ENCODE measurements around the gene USP12. TPM values are rescaled to one million over a fixed set of nuclear protein-coding genes. Genes with fewer than 3 reads are reported as not detected.
"Not testable (repeated sequence)": the region's sequence is repeated elsewhere in the genome, so short reads cannot be mapped to it uniquely, and the experiment has no call there.

The USP12 gene
- total RNA-seq, 4 donors from 2014 or later: 3.9 to 31.7 (median 13.6) TPM

DNA sequence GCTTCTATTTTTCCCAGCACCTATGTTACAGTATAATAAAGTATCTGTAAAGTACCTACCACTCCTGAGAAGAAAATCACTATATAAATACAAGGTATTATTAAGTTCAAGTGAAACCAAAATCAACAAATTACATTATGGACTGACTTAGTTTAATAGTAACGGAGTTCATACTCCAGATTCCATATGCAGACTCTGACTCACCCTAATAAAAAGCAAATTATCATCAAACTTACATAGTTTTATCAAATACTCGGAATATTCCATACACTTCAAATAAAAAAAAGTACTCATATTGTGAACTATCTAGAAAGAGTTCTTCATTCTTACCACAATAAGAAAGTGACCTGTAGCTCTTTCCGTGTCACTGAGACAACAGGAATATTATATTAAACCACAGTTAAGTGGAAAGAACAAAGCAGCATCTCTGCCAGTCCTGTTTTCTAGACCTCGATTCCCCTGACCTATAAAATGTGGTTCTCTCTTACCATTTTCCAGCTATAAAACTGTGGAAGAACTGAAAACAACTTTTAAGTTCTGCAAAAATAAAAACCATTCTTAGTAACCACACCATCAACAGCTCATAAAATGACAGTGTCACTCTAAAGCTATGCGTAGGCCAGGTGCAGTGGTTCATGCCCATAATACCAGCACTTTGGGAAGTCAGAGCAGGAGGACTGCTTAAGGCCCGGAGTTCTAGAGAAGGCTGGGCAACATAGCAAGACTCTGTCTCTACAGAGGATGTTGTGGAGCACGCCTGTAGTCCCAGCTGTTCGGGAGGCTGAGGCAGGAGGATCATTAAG, 42.6 kb downstream of the USP12 start:
- Histone ChIP-seq H3K4me1 (peaks cover 5 to 66% (median 39%) of the 10 kb centered on the region in 3 donors), H3K27me3 (no peaks in the 10 kb centered on the region), H3K9me3 (peaks cover 0 to 11% (median 6%) of the 10 kb centered on the region in 3 donors), H3K27ac (no peak overlapping the region), H3K4me3 (no peak overlapping the region), H3K36me3 (no peaks in the 10 kb centered on the region)
- intact Hi-C loops (cut with DNase I): no loop called here
- 86 to 87% methylated on average over 8 of the region's 8 CpGs for whole genome bisulfite sequencing, 2 donors
- no peak for TF ChIP-seq POLR2A (IDR thresholded peaks at IDR 0.05)
- TF ChIP-seq, protein P1, sequence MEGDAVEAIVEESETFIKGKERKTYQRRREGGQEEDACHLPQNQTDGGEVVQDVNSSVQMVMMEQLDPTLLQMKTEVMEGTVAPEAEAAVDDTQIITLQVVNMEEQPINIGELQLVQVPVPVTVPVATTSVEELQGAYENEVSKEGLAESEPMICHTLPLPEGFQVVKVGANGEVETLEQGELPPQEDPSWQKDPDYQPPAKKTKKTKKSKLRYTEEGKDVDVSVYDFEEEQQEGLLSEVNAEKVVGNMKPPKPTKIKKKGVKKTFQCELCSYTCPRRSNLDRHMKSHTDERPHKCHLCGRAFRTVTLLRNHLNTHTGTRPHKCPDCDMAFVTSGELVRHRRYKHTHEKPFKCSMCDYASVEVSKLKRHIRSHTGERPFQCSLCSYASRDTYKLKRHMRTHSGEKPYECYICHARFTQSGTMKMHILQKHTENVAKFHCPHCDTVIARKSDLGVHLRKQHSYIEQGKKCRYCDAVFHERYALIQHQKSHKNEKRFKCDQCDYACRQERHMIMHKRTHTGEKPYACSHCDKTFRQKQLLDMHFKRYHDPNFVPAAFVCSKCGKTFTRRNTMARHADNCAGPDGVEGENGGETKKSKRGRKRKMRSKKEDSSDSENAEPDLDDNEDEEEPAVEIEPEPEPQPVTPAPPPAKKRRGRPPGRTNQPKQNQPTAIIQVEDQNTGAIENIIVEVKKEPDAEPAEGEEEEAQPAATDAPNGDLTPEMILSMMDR (IDR thresholded peaks at IDR 0.05): no peak
- DNase-seq: no peak

DNA sequence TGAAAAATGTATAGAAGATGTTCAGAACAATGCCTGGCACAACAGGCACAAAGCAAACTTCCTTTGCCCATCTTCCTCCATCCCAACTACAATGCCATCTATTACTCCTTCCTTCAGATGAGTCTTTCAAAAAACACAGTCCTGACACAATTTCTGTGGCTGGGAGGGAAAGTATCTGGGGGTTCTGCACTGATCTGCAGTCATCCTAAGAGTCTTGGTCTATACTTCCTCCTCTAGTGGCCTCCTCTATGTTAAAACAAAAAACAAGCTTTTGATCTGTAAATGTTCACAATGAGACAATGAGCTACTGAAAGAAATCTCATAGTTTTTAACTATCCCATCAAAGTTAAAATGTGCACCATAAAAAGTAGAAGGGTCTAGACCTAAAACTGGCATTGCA, 44.8 kb downstream of the USP12 start:
- H3K4me1 ChIP-seq: peaks cover 5 to 51% (median 28%) of the 10 kb centered on the region in 3 donors
- intact Hi-C loops (cut with DNase I): no loop called here
- no peak overlapping the region for H3K4me3 ChIP-seq
- no peak for TF ChIP-seq POLR2A (IDR thresholded peaks at IDR 0.05)
- TF ChIP-seq, protein P1 (IDR thresholded peaks at IDR 0.05): no peak
- H3K27ac ChIP-seq: no peak overlapping the region
- peaks cover 0 to 11% (median 6%) of the 10 kb centered on the region in 3 donors for H3K9me3 ChIP-seq
- no peaks in the 10 kb centered on the region for H3K36me3 ChIP-seq
- no peak for DNase-seq
- no peaks in the 10 kb centered on the region for H3K27me3 ChIP-seq

DNA sequence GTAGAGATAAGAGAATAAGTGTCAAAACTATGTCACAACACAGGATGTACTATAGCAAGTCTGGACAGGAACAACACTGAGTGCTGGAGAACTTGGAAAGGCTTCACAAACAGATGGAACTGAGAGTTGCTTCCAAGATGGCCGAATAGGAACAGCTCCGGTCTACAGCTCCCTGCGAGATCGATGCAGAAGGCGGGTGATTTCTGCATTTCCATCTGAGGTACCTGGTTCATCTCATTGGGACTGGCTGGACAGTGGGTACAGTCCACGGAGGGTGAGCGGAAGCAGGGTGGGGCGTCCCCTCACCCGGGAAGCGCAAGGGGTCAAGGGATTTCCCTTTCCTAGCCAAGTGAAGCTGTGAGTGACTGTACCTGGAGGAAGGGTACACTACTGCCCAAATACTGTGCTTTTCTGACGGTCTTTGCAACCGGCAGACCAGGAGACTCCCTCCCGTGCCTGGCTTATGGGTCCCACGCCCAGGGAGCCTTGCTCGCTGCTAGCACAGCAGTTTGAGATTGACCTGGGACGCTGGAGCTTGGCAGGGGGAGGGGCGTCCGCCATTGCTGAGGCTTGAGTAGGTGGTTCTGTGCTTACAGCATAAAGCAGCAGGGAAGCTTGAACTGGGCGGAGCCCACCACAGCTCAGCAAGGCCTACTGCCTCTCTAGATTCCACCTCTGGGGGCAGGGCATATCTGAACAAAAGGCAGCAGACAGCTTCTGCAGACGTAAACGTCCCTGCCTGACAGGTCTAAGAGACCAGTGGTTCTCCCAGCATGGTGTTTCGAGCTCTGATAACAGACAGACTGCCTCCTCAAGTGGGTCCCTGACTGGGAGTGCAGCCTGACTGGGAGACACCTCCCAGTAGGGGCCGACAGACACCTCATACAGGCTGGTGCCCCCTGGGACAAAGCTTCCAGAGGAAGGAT, 46.0 kb downstream of the USP12 start:
- Histone ChIP-seq H3K4me1 (peaks cover 0 to 43% (median 23%) of the 10 kb centered on the region in 3 donors), H3K4me3 (no peak overlapping the region), H3K9me3 (peaks cover 0 to 8% (median 6%) of the 10 kb centered on the region in 3 donors), H3K36me3 (no peaks in the 10 kb centered on the region), H3K27ac (no peak overlapping the region), H3K27me3 (no peaks in the 10 kb centered on the region)
- 89 to 93% methylated on average over 12 of the region's 23 CpGs for WGBS, 2 donors
- TF ChIP-seq, protein P1 (IDR thresholded peaks at IDR 0.05): no peak
- TF ChIP-seq POLR2A (IDR thresholded peaks at IDR 0.05): no peak
- intact Hi-C loops (cut with DNase I): no loop called here
- DNase-seq: no peak

DNA sequence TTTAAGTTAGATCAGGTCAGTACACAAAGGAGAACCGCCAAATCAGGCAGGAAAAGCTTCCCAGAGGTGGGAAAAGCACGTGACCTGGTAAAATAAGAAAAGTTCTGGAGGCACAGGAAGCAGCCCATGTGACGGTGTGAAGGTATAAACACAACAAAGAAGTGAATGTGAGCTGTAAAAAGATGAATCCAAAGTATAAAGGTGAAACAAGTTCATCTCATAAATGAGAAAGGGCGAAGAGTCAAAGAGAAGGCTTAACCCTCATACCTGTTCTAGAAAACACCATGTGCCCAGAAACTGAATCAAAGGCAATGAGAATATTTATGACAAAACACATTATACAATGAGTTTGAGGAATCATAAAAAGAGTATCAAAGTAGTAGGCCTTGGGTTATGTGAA, 47.0 kb downstream of the USP12 start:
- 80 to 89% methylated on average over 4 of the region's 4 CpGs for WGBS, 2 donors
- Histone ChIP-seq H3K9me3 (peaks cover 0 to under 1% (median 0%) of the 10 kb centered on the region in 3 donors), H3K4me1 (peaks cover 0 to 39% (median 21%) of the 10 kb centered on the region in 3 donors), H3K27ac (no peak overlapping the region), H3K4me3 (no peak overlapping the region), H3K36me3 (no peaks in the 10 kb centered on the region), H3K27me3 (no peaks in the 10 kb centered on the region)
- TF ChIP-seq POLR2A (IDR thresholded peaks at IDR 0.05): no peak
- TF ChIP-seq, protein P1 (IDR thresholded peaks at IDR 0.05): no peak
- intact Hi-C loops (cut with DNase I): no loop called here
- DNase-seq: no peak

DNA sequence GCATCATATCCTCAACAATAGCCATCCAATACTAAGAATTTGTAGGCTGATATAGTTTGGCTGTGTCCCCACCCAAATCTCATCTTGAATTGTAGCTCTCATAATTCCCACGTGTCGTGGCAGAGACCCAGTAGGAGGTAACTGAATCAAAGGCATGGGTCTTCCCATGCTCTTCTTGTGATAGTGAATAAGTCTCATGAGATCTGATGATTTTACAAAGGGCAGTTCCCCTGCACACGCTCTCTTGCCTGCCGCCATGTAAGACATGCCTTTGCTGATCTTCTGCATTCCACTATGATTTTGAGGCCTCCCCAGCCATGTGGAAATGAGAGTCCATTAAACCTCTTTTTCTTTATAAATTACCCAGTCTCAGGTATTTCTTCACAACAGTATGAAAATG, 48.2 kb downstream of the USP12 start:
- H3K27ac ChIP-seq; H3K9me3 ChIP-seq; H3K27me3 ChIP-seq; H3K36me3 ChIP-seq; H3K4me3 ChIP-seq; DNase-seq; intact Hi-C loops (cut with DNase I): not testable (repeated sequence)
- 97 to 99% methylated on average over 4 of the region's 4 CpGs for WGBS, 2 donors
- peaks cover 0 to 36% (median 21%) of the 10 kb centered on the region in 3 donors for H3K4me1 ChIP-seq

Measured in esophagus squamous epithelium (tissue), 5 donors.